Muscle of arm (tissue), 14 donors: ENCODE data around the gene P2RY8. TPM values are rescaled to one million over a fixed set of nuclear protein-coding genes. Genes with fewer than 3 reads are reported as not detected.
"Not testable (repeated sequence)": the region's sequence is repeated elsewhere in the genome, so short reads cannot be mapped to it uniquely, and the experiment has no call there.

Source experiments
- DNase-seq: peaks from one replicate; pipeline ENCODE4 v3.0.0-alpha.2; 2013
- long read RNA-seq, 11 donors: transcript quantifications; one replicate each; lab custom pipeline, GENCODE V29; 2026
- polyA plus RNA-seq, 12 donors: library from polyadenylated mRNA; unstranded; fragments of 120-200 nt; gene quantifications; one replicate each; pipeline ENCODE4 v1.2.1, GENCODE V29; 2013; ENCODE audit not compliant: insufficient read length in 12 of 12

The P2RY8 gene
- polyA plus RNA-seq = 1 to 10 TPM in 3 of 12 donors, under 1 TPM in 7, not detected in 2; 0.31 to 2.5 (median 0.92) TPM
- long read RNA-seq, donor 1 = 0 reads
- long read RNA-seq, donor 2 = 0 reads
- long read RNA-seq, donor 3, full-length matches to known transcripts = 2 of 2 reads
- long read RNA-seq, donor 3, partial matches to known transcripts = 0 of 2 reads
- long read RNA-seq, donor 3, other reads (novel, unspliced or antisense) = 0 of 2 reads
- long read RNA-seq, donor 4 = 0 reads
- long read RNA-seq, donor 5 = 0 reads
- long read RNA-seq, donor 6 = 0 reads
- long read RNA-seq, donor 7 = 0 reads
- long read RNA-seq, donor 8, partial matches to known transcripts = 38 of 38 reads
- long read RNA-seq, donor 8, other reads (novel, unspliced or antisense) = 0 of 38 reads
- long read RNA-seq, donor 9, full-length matches to known transcripts = 1 of 1 reads
- long read RNA-seq, donor 9, partial matches to known transcripts = 0 of 1 reads
- long read RNA-seq, donor 9, other reads (novel, unspliced or antisense) = 0 of 1 reads
- long read RNA-seq, donor 10 = 0 reads
- long read RNA-seq, donor 11, full-length matches to known transcripts = 1 of 1 reads
- long read RNA-seq, donor 11, partial matches to known transcripts = 0 of 1 reads
- long read RNA-seq, donor 11, other reads (novel, unspliced or antisense) = 0 of 1 reads

- DNase-seq = no peak
Measured at GRCh38 chrX:1537031-1537715, at the start of gene P2RY8. TSS of gene P2RY8 (minus strand) at chrX:1537185. CDS start at chrX:1466558, 70,627 bp downstream.

- DNase-seq = no peak
Measured at GRCh38 chrX:1584237-1585011, 47.4 kb upstream of the P2RY8 start.

GRCh38 chrX:1582686-1583437 lies 45.9 kb upstream of the P2RY8 start:
- no peak for DNase-seq

GRCh38 chrX:1581132-1581531 lies 44.1 kb upstream of the P2RY8 start:
- DNase-seq = no peak

- no peak for DNase-seq
Measured at GRCh38 chrX:1578511-1579173, 41.7 kb upstream of the P2RY8 start.

GRCh38 chrX:1577845-1578244 lies 40.9 kb upstream of the P2RY8 start:
- DNase-seq = no peak

GRCh38 chrX:1576201-1576992 lies 39.4 kb upstream of the P2RY8 start:
- DNase-seq = no peak

- DNase-seq = not testable (repeated sequence)
Measured at GRCh38 chrX:1574181-1574580, 37.2 kb upstream of the P2RY8 start.

- DNase-seq = no peak
Measured at GRCh38 chrX:1564750-1565683, 28.0 kb upstream of the P2RY8 start.

- DNase-seq = not testable (repeated sequence)
Measured at GRCh38 chrX:1564077-1564476, 27.1 kb upstream of the P2RY8 start.

GRCh38 chrX:1561164-1561563 lies 24.2 kb upstream of the P2RY8 start:
- DNase-seq = no peak

- DNase-seq = no peak
Measured at GRCh38 chrX:1558761-1559468, 21.9 kb upstream of the P2RY8 start.

GRCh38 chrX:1557442-1557841 lies 20.5 kb upstream of the P2RY8 start:
- not testable (repeated sequence) for DNase-seq

GRCh38 chrX:1555370-1555769 lies 18.4 kb upstream of the P2RY8 start:
- no peak for DNase-seq

- no peak for DNase-seq
Measured at GRCh38 chrX:1554469-1555210, 17.7 kb upstream of the P2RY8 start.

GRCh38 chrX:1551959-1552546 lies 15.1 kb upstream of the P2RY8 start:
- DNase-seq = no peak
